GM23338 (cell line): Measurements from ENCODE around the gene OTUB1. TPM values are rescaled to one million over a fixed set of nuclear protein-coding genes. Genes with fewer than 3 reads are reported as not detected.

Source experiments
- ATAC-seq: fragments of 200-7000 bp; cut with Tn5 transposase; 3 replicates; pipeline ENCODE4 v1.9.1; 2020
- DNase-seq: peaks from one replicate; pipeline ENCODE4 v3.0.0-alpha.2; 2015; ENCODE audit warnings: low spot score
- H2AFZ ChIP-seq: fragments of 200-600 bp; sonication (generic); 2 replicates; pipeline ENCODE4 v1.8.0; 2016; ENCODE audit warnings: antibody characterized with exemption, mild to moderate bottlenecking, moderate library complexity
- H3F3A ChIP-seq: fragments of 200-600 bp; sonication (generic); replicated peaks from 2 replicates; pipeline ENCODE4 v1.8.0; 2017; ENCODE audit warnings: antibody characterized with exemption, mixed run types, low read depth
- H3K27ac ChIP-seq: fragments of 200-600 bp; sonication (generic); 2 replicates; pipeline ENCODE4 v1.6.1; 2016; ENCODE audit warnings: low read depth
- H3K27me3 ChIP-seq: fragments of 200-600 bp; sonication (generic); 2 replicates; pipeline ENCODE4 v1.8.0; 2016; ENCODE audit warnings: mild to moderate bottlenecking, mixed run types, moderate library complexity; ENCODE audit not compliant: insufficient read depth
- H3K36me3 ChIP-seq: fragments of 200-600 bp; sonication (generic); 2 replicates; pipeline ENCODE4 v1.8.0; 2016; ENCODE audit warnings: mild to moderate bottlenecking; ENCODE audit not compliant: insufficient read depth
- H3K4me1 ChIP-seq: fragments of 200-600 bp; sonication (generic); 2 replicates; pipeline ENCODE4 v1.8.0; 2016; ENCODE audit warnings: mild to moderate bottlenecking, moderate library complexity; ENCODE audit not compliant: insufficient read depth
- H3K4me2 ChIP-seq: fragments of 200-600 bp; sonication (generic); 2 replicates; pipeline ENCODE4 v1.7.1; 2017; ENCODE audit warnings: mixed run types
- H3K4me3 ChIP-seq: fragments of 200-600 bp; sonication (generic); 2 replicates; pipeline ENCODE4 v1.6.1; 2016; ENCODE audit warnings: mixed run types
- H3K79me2 ChIP-seq: fragments of 200-600 bp; sonication (generic); replicated peaks from 2 replicates; pipeline ENCODE4 v1.8.0; 2017; ENCODE audit warnings: mild to moderate bottlenecking; ENCODE audit not compliant: insufficient read depth
- H3K9me2 ChIP-seq: fragments of 200-600 bp; sonication (generic); 2 replicates; pipeline ENCODE4 v1.8.0; 2017; ENCODE audit not compliant: insufficient read depth
- H4K20me1 ChIP-seq: fragments of 200-600 bp; sonication (generic); replicated peaks from 2 replicates; pipeline ENCODE4 v1.8.0; 2017; ENCODE audit warnings: mild to moderate bottlenecking; ENCODE audit not compliant: insufficient read depth
- H3K27ac Mint-ChIP-seq: 2 replicates; pipeline ENCODE4 v1.8.0; 2020; ENCODE audit warnings: inconsistent platforms, mild to moderate bottlenecking, moderate library complexity, mixed read lengths
- H3K27me3 Mint-ChIP-seq: 3 replicates; pipeline ENCODE4 v1.8.0; 2022; ENCODE audit warnings: low read depth, mild to moderate bottlenecking, moderate library complexity, mixed read lengths, inconsistent platforms; ENCODE audit not compliant: insufficient read depth, poor library complexity
- H3K36me3 Mint-ChIP-seq: 3 replicates; pipeline ENCODE4 v1.8.0; 2021; ENCODE audit warnings: low read depth, mild to moderate bottlenecking, inconsistent platforms, moderate library complexity, mixed read lengths
- H3K4me1 Mint-ChIP-seq: 3 replicates; pipeline ENCODE4 v1.8.0; 2020; ENCODE audit warnings: mild to moderate bottlenecking, inconsistent platforms, mixed read lengths
- H3K4me3 Mint-ChIP-seq: 3 replicates; pipeline ENCODE4 v1.8.0; 2021; ENCODE audit warnings: moderate library complexity, mild to moderate bottlenecking, inconsistent platforms, mixed read lengths
- H3K9me3 Mint-ChIP-seq: 3 replicates; pipeline ENCODE4 v1.8.0; 2020; ENCODE audit warnings: moderate library complexity, mild to moderate bottlenecking, inconsistent platforms, mixed read lengths
- POLR2AphosphoS5 ChIP-seq: IDR thresholded peaks from 2 replicates; pipeline ENCODE4 v1.6.1; 2016; ENCODE audit warnings: antibody characterized with exemption, low read depth
- STAT1 ChIP-seq: IDR thresholded peaks from one replicate; pipeline ENCODE4 v1.6.1; 2016; ENCODE audit warnings: antibody characterized with exemption; ENCODE audit not compliant: unreplicated experiment
- ZNF462 ChIP-seq: fragments of 250-450 bp; sonication (Bioruptor Pico); IDR thresholded peaks from 2 replicates; pipeline ENCODE4 v1.5.0; 2020; ENCODE audit warnings: mild to moderate bottlenecking, moderate library complexity
- polyA plus RNA-seq: library from polyadenylated mRNA; unstranded; fragments of >200 nt; fragmentation: Nextera tagmentation; extraction: Ambion mirVana; gene quantifications from 2 replicates; pipeline ENCODE4 v1.2.1, GENCODE V29; 2016
- total RNA-seq: library from RNA; depleted of rRNA; stranded (reverse); fragments of >200 nt; shearing (Covaris generic); gene quantifications from 2 replicates; pipeline ENCODE4 v1.2.3, GENCODE V29; 2014

The OTUB1 gene
- total and polyA plus RNA-seq, 2 experiments from 2014 or later, result 122 to 207 TPM

GRCh38 chr11:64001484-64002420 is 15.5 kb downstream of the OTUB1 start (continued):
- no peak for TF ChIP-seq ZNF462 (CRISPR knock-in tag)

- Mint-ChIP-seq H3K4me1 (peaks cover 23% of the 10 kb centered on the region), H3K27me3 (peaks cover 58% of the 10 kb centered on the region), H3K36me3 (no peaks in the 10 kb centered on the region), H3K27ac (no peak overlapping the region), H3K4me3 (no peak overlapping the region), H3K9me3 (no peaks in the 10 kb centered on the region)
- Histone ChIP-seq H3K9me2 (no peaks in the 10 kb centered on the region), H3K4me3 (no peak overlapping the region), H4K20me1 (no peaks in the 10 kb centered on the region; the same call in 1 of the 2 replicates), H3K4me2 (no peak overlapping the region), H2AFZ (no peak overlapping the region), H3K27me3 (peaks cover 88% of the 10 kb centered on the region), H3K4me1 (peaks cover 12% of the 10 kb centered on the region), H3F3A (peaks cover 27% of the 10 kb centered on the region), H3K36me3 (no peaks in the 10 kb centered on the region), H3K79me2 (no peaks in the 10 kb centered on the region), H3K27ac (no peak overlapping the region)
- ATAC-seq (no peak), DNase-seq (no peak)
- TF ChIP-seq STAT1 (no peak), ZNF462 (CRISPR knock-in tag) (no peak), POLR2AphosphoS5 (no peak)
These were observed 17.8 kb downstream of the OTUB1 start for GRCh38 chr11:64003807-64004589.
